ENCODE measurements around the gene EVC2.

DNA sequence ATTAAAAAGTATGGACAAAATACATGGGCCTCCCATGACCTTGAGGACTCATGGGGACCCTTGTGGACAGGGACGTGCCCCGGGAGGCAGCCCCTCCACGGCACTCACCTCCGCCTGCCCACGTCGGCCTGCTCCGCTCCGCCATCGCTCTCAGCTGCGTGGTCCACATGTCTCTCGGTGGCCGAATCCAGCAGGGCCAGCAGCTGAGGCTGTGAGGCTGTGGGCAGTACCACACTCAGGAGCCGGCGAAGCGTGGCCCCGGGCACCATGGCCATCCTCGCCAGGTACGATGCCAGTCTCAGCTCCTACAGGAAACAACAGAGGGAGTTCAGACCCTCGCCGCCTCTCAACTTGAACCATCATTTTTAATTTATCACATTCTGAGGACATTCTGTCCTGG, 140.0 kb downstream of the EVC2 start:
- TF ChIP-seq BHLHE40 (IDR thresholded peaks at IDR 0.05; ENCODE audit: low read depth, low read length): no peak
- TF ChIP-seq CTCF (conservative IDR thresholded peaks at IDR 0.05; ENCODE audit: low read depth, low read length): no peak
- no peak for TF ChIP-seq RAD21 (IDR thresholded peaks at IDR 0.05; ENCODE audit: low read length)
- no peak for TF ChIP-seq POLR2A (IDR thresholded peaks at IDR 0.05; ENCODE audit: low read depth, low read length)
- TF ChIP-seq RFX5 (IDR thresholded peaks at IDR 0.05; ENCODE audit: low read depth, low read length): no peak
- TF ChIP-seq, protein P1, sequence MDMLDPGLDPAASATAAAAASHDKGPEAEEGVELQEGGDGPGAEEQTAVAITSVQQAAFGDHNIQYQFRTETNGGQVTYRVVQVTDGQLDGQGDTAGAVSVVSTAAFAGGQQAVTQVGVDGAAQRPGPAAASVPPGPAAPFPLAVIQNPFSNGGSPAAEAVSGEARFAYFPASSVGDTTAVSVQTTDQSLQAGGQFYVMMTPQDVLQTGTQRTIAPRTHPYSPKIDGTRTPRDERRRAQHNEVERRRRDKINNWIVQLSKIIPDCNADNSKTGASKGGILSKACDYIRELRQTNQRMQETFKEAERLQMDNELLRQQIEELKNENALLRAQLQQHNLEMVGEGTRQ (IDR thresholded peaks at IDR 0.05; ENCODE audit: low read depth, low read length): no peak
- no peak for TF ChIP-seq MAZ (IDR thresholded peaks at IDR 0.05; ENCODE audit: borderline replicate concordance, low read depth, low read length)
- no peak for TF ChIP-seq CEBPB (IDR thresholded peaks at IDR 0.05; ENCODE audit: low read depth, low read length)

Measured in IMR-90 (cell line).